Aorta (tissue), 5 donors: Measurements from ENCODE around the gene ETV5. TPM values are rescaled to one million over a fixed set of nuclear protein-coding genes. Genes with fewer than 3 reads are reported as not detected.
"Not testable (repeated sequence)": the region's sequence is repeated elsewhere in the genome, so short reads cannot be mapped to it uniquely, and the experiment has no call there.

Source experiments
- ATAC-seq: fragments of 200-7000 bp; cut with Tn5 transposase; one replicate; pipeline ENCODE4 v1.9.1; 2022; ENCODE audit warnings: moderate library complexity; ENCODE audit not compliant: low FRiP score
- DNase-seq, 2 donors: peaks; one replicate each; pipeline ENCODE4 v3.0.0-alpha.2; 2020
- H3K27ac ChIP-seq, 2 donors: one replicate each; pipeline ENCODE4 v1.5.1; 2013; ENCODE audit warnings: low read length in 2 of 2, mild to moderate bottlenecking in 2 of 2, moderate library complexity in 2 of 2, control low read depth in 1 of 2, inconsistent platforms in 1 of 2, low read depth in 1 of 2
- H3K27me3 ChIP-seq, 2 donors: one replicate each; pipeline ENCODE4 v1.6.1; 2013; ENCODE audit warnings: control low read depth in 1 of 2, low read length in 1 of 2, mild to moderate bottlenecking in 1 of 2, moderate library complexity in 1 of 2; ENCODE audit not compliant: insufficient read depth in 2 of 2, control insufficient read depth in 1 of 2
- H3K36me3 ChIP-seq, 2 donors: one replicate each; pipeline ENCODE4 v1.6.1; 2013; ENCODE audit warnings: control low read depth in 1 of 2, low read length in 1 of 2, mild to moderate bottlenecking in 1 of 2; ENCODE audit not compliant: insufficient read depth in 2 of 2, control insufficient read depth in 1 of 2
- H3K4me1 ChIP-seq, 2 donors: one replicate each; pipeline ENCODE4 v1.6.1; 2013; ENCODE audit warnings: low read length in 2 of 2, control low read depth in 1 of 2, mild to moderate bottlenecking in 1 of 2, moderate library complexity in 1 of 2; ENCODE audit not compliant: insufficient read depth in 2 of 2, control insufficient read depth in 1 of 2
- H3K4me3 ChIP-seq, 2 donors: one replicate each; pipeline ENCODE4 v1.5.1; 2013; ENCODE audit warnings: low read length in 2 of 2, control low read depth in 1 of 2, mild to moderate bottlenecking in 1 of 2
- H3K9me3 ChIP-seq: one replicate; pipeline ENCODE4 v1.6.1; 2013; ENCODE audit warnings: mild to moderate bottlenecking, low read length; ENCODE audit not compliant: control insufficient read depth
- WGBS, 2 donors: extraction: QIAGEN DNeasy Blood & Tissue Kit; methylation state at CpG; one replicate each; pipeline ENCODE4 v1.1.7; 2013; 5-methylcytosine and 5-hydroxymethylcytosine counted together
- intact Hi-C, 2 donors: fragments of 100-400 bp; cut with DNase I; formaldehyde crosslinking; loops; one replicate each; pipeline versions ENCODE4 v1.14.2 to v1.15.0; 2022
- polyA plus RNA-seq, 2 donors: library from polyadenylated mRNA; stranded (reverse); fragments of 200-250 nt; gene quantifications; one replicate each; pipeline ENCODE4 v1.2.3, GENCODE V29; 2013
- total RNA-seq, 2 donors: library from RNA; stranded (reverse); fragmentation: NEBNext Ultra II Directional; extraction: Animal tissue kit (Norgen Biotek cat#: 25700); gene quantifications; one replicate each; pipeline ENCODE4 v1.2.1, GENCODE V29; 2021
- donor health status: healthy with polysubstance abuse.
- donor health status: Bipolar disorder and iron deficiency.
- donor health status: DM: no; HTN: no; CAD: no.
- donor health status: DM: no; HTN: no; CAD: no.
- donor health status: DM: yes; HTN: yes; CAD: no.

Gene ETV5
- total and polyA plus RNA-seq, 4 donors = 7.6 to 34.0 (median 17.1) TPM

DNA sequence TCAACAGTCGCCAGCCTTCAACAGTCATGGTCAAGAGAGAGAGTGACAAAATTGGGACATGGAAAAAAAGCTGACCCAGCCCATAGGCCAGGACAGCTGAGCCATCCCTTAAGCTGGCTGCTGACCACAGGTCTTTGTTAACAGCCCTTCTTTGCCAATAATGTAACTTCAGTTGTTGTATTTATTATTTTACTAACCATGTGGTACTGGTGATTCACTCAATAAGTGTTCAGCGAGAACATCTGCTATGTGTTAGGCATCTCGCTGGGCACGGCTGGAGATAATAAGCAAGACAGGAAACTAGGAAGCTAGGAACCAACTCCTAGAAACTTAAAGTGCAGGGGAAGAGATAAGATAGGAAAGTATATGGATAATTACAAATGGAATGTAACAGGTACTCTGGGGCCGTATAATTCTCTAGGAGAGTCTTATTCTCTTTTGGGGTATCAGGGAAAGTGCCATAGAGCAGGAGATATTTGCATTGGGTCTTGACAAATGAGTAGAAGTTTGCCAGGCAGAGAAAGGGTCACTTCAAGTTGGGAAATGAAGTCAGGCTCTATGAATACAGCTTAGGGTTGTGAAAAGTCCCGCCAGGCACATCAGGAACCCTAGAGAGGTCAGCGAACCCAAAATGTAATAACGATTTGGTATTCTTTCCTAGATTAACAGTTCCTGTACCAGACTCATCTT lies 87.1 kb downstream of the ETV5 start:
- Histone ChIP-seq H3K9me3 (no peaks in the 10 kb centered on the region), H3K27ac (no peak overlapping the region), H3K4me3 (no peak overlapping the region), H3K4me1 (peaks cover 0 to 3% of the 10 kb centered on the region in 2 donors), H3K27me3 (no peaks in the 10 kb centered on the region), H3K36me3 (no peaks in the 10 kb centered on the region)
- 85 to 88% methylated on average over 8 of the region's 8 CpGs for WGBS, 2 donors
- ATAC-seq (no peak), DNase-seq (no peak)
- intact Hi-C loops = no loop called here

DNA sequence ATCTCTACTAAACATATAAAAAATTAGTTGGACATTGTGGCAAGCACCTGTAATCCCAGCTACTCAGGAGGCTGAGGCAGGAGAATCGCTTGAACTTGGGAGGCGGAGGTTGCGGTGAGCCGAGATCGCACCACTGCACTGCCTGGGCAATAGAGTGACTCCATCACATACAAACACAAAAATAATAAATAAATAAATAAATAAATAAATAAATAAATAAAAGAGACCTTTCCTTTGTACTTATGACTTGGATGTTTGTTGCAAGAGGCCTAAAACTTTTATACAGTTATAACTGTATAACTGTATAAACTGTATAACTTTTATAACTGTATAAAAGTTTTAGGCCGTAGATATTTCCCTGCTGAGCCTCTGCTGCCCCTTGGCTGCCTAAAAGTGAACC lies 87.6 kb downstream of the ETV5 start:
- intact Hi-C loops, H3K27ac ChIP-seq, H3K4me3 ChIP-seq, H3K36me3 ChIP-seq, ATAC-seq, H3K4me1 ChIP-seq, H3K9me3 ChIP-seq, DNase-seq, H3K27me3 ChIP-seq: not testable (repeated sequence)
- 97 to 100% methylated on average over 6 of the region's 6 CpGs for WGBS, 2 donors

DNA sequence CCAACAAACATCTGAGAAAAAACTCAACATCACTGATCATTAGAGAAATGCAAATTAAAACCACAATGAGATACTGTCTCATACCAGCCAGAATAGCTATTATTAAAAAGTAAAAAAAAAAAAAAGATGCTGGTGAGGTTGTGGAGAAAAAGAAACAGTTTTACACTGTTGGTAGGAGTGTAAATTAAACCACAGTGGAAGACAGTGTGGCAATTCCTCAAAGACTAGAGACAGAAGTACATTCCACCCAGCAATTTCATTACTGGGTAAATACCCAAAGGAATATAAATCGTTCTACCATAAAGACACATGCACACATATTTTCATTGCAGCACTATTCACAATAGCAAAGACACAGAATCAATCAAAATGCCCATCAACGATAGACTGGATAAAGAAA lies 89.6 kb downstream of the ETV5 start:
- H3K36me3 ChIP-seq, intact Hi-C loops, H3K27ac ChIP-seq, DNase-seq, H3K4me3 ChIP-seq, H3K4me1 ChIP-seq, H3K27me3 ChIP-seq, ATAC-seq, H3K9me3 ChIP-seq: not testable (repeated sequence)
- 57 to 70% methylated on average over 2 of the region's 2 CpGs for WGBS, 2 donors

DNA sequence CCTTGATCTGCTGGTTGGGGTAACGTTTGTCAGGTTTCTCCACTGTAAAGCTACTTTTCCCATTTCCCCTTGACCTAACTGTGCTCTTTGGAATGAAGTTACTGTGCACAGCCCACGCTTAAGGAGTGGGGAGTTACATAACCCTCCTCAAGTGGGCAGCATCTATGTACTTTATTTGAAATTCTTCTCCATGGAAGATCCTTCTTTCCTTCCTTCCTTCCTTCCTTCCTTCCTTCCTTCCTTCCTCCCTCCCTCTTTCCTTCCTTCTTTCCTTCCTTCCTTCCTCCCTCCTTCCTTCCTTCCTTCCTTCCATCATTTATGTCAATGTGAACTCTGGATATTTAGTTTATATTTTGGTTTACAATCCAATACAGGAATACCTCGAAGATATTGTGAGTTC lies 94.0 kb downstream of the ETV5 start:
- 77% methylated on average over 3 of the region's 3 CpGs for WGBS, 2 donors
- Histone ChIP-seq H3K4me1 (no peaks in the 10 kb centered on the region), H3K9me3 (no peaks in the 10 kb centered on the region), H3K36me3 (peaks cover 0 to 3% of the 10 kb centered on the region in 2 donors), H3K4me3 (no peak overlapping the region), H3K27ac (no peak overlapping the region), H3K27me3 (no peaks in the 10 kb centered on the region)
- ATAC-seq = no peak
- intact Hi-C loops = no loop called here
- DNase-seq = no peak

DNA sequence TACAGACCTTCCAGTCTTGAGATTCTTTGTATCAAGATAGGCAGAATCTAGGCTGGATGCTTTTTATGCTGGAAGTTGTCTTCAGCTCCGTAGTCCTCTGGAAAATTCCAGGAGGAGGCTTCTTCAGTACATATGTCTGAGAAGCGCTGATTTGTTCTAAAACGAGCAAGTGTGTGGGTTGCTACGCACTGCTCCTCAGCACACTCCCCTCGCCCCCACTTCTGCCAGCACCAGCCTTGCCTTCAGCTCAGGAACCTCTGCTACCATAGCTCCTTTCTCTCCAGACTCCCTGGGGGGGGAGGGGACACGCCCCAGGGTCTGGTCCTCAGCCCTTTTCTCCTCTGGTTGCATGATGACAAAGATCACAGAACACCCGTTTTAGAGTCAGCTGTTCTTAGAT lies 95.6 kb downstream of the ETV5 start:
- ATAC-seq = no peak
- no peak overlapping the region for H3K27ac ChIP-seq
- DNase-seq = no peak
- WGBS, 2 donors = 70 to 73% methylated on average over 7 of the region's 7 CpGs
- no peaks in the 10 kb centered on the region for H3K9me3 ChIP-seq
- peaks cover 0 to 3% of the 10 kb centered on the region in 2 donors for H3K36me3 ChIP-seq
- no peaks in the 10 kb centered on the region for H3K27me3 ChIP-seq
- intact Hi-C loops = no loop called here
- H3K4me1 ChIP-seq = no peaks in the 10 kb centered on the region
- no peak overlapping the region for H3K4me3 ChIP-seq

DNA sequence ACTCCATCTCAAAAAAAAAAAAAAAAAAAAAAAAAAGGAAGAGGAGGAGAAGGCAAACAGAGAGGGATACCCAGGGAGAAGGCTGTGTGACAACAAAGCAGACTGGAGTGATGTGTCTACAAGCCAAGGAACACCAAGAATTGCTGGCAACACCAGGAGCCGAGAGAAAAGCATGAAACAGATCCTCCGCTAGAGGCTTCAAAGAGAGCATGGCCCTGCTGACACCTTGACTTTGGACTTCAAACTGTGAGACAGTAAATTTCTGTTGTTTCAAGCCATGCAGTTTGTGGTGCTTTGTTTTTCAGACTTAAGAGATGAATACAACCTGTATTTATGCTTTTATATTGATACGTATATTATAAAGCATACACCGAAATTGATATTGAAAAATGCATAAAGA lies 96.8 kb downstream of the ETV5 start:
- H3K27me3 ChIP-seq = no peaks in the 10 kb centered on the region
- DNase-seq = no peak
- H3K4me3 ChIP-seq = no peak overlapping the region
- no peak overlapping the region for H3K27ac ChIP-seq
- H3K36me3 ChIP-seq = peaks cover 0 to 3% of the 10 kb centered on the region in 2 donors
- WGBS, 2 donors = 93 to 94% methylated on average over 4 of the region's 4 CpGs
- no peak for ATAC-seq
- intact Hi-C loops = no loop called here
- no peaks in the 10 kb centered on the region for H3K4me1 ChIP-seq
- H3K9me3 ChIP-seq = no peaks in the 10 kb centered on the region

DNA sequence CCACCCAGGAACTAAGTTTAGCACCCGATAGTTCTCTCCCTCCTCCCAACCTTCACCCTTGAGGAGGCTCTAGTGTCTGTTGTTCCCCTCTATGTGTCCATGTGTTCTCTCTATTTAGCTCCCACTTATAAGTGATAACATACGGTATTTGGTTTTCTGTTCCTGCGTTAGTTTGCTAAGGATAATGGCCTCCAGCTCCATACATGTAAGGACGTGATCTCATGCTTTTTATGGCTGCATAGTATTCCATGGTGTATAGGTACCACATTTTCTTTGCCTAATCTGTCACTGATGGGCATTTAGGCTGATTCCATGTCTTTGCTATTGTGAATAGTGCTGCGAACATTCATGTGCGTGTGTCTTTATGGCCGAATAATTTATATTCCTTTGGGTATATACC lies 104.2 kb downstream of the ETV5 start:
- no peaks in the 10 kb centered on the region for H3K27me3 ChIP-seq
- H3K4me1 ChIP-seq = no peaks in the 10 kb centered on the region
- no peak for ATAC-seq
- no peak overlapping the region for H3K27ac ChIP-seq
- intact Hi-C loops = no loop called here
- 93 to 94% methylated on average over 7 of the region's 7 CpGs for WGBS, 2 donors
- no peak overlapping the region for H3K4me3 ChIP-seq
- DNase-seq = no peak
- H3K36me3 ChIP-seq = no peaks in the 10 kb centered on the region
- H3K9me3 ChIP-seq = no peaks in the 10 kb centered on the region

DNA sequence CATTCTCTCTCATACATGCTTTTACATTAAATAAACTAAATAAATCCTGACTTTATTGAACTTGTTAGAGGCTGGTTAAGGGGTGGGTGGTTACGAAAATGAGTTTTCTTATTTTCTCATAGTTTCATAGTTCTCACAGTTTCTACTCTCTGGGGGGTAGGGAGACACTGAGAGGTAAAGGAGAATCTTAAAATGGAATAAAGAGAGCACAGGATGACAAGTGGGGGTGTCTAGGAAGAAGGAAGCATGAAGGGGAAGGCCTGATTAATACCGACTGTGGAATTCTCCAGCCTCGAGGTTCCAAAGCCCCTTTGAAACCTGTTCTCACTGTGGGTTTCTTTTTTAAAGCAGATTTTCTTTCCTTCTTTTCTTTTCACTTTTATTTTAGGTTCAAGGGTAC lies 104.7 kb downstream of the ETV5 start:
- 57% methylated on average over 3 of the region's 3 CpGs for WGBS, 2 donors
- H3K27ac ChIP-seq = no peak overlapping the region
- H3K36me3 ChIP-seq = no peaks in the 10 kb centered on the region
- intact Hi-C loops = no loop called here
- ATAC-seq (no peak), DNase-seq (no peak)
- no peaks in the 10 kb centered on the region for H3K9me3 ChIP-seq
- no peaks in the 10 kb centered on the region for H3K4me1 ChIP-seq
- H3K27me3 ChIP-seq = no peaks in the 10 kb centered on the region
- no peak overlapping the region for H3K4me3 ChIP-seq

DNA sequence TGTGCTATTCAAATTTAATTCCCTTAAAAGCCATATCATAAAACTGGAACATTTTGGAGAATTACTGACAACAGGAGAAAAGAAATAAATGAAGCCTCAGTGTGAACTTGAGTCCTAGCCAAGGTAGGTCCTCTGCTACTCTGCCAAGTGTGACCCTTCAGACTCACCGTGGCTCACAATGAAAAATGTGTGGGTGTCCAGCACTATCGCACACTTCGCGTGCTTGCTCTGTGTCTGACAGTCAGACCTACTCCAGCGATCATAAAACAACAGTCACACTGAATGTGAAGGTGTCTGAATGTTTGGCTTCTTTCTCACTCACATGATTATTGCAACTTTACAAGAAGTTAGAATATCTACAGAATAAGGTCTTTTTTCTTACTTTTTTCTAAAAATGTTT lies 105.3 kb downstream of the ETV5 start:
- H3K27ac ChIP-seq = no peak overlapping the region
- WGBS, 2 donors = 27 to 43% methylated on average over 5 of the region's 5 CpGs
- no peak for DNase-seq
- H3K4me3 ChIP-seq = no peak overlapping the region
- intact Hi-C loops = no loop called here
- H3K4me1 ChIP-seq = no peaks in the 10 kb centered on the region
- H3K36me3 ChIP-seq = no peaks in the 10 kb centered on the region
- no peaks in the 10 kb centered on the region for H3K9me3 ChIP-seq
- no peaks in the 10 kb centered on the region for H3K27me3 ChIP-seq
- ATAC-seq = no peak
